Keratinocyte (primary cell): Measurements from ENCODE around the gene ADARB2. TPM values are rescaled to one million over a fixed set of nuclear protein-coding genes. Genes with fewer than 3 reads are reported as not detected.

Experiments
- DNase-seq: peaks from one replicate; pipeline ENCODE4 v3.0.0-alpha.2; 2011; ENCODE audit warnings: low read depth, missing footprints, low spot score
- FAIRE-seq: peaks from 2 replicates; lab custom pipeline; 2011; peaks lifted over from hg19 to GRCh38; lab: Jason Lieb, UNC
- H2AFZ ChIP-seq: 2 replicates; pipeline ENCODE4 v1.6.0; 2012; ENCODE audit warnings: low read length, control low read depth, inconsistent platforms; ENCODE audit not compliant: control insufficient read depth
- H3K27ac ChIP-seq: 2 replicates; pipeline ENCODE4 v1.5.1; 2011; ENCODE audit warnings: low read length; ENCODE audit not compliant: control insufficient read depth, insufficient read depth
- H3K27me3 ChIP-seq: 3 replicates; pipeline ENCODE4 v1.6.0; 2011; ENCODE audit warnings: low read length; ENCODE audit not compliant: control insufficient read depth, insufficient read depth; ENCODE audit errors: extremely low read depth
- H3K36me3 ChIP-seq, 2 experiments: 2 replicates in 1 of 2; 3 replicates in 1 of 2; pipeline ENCODE4 v1.5.1; 2011; ENCODE audit warnings: low read length in 2 of 2, mild to moderate bottlenecking in 1 of 2; ENCODE audit not compliant: control insufficient read depth in 2 of 2, insufficient read depth in 2 of 2; ENCODE audit errors: extremely low read depth in 1 of 2
- H3K4me1 ChIP-seq: 3 replicates; pipeline ENCODE4 v1.5.1; 2011; ENCODE audit warnings: low read length; ENCODE audit not compliant: control insufficient read depth, insufficient read depth; ENCODE audit errors: extremely low read depth
- H3K4me2 ChIP-seq: 3 replicates; pipeline ENCODE4 v1.6.0; 2011; ENCODE audit warnings: low read depth, low read length; ENCODE audit not compliant: control insufficient read depth, insufficient read depth; ENCODE audit errors: extremely low read depth
- H3K4me3 ChIP-seq, 3 experiments: fragments of 200-600 bp in 1 of 3; sonication (generic) in 1 of 3; 2 replicates in 2 of 3; 3 replicates in 1 of 3; pipeline ENCODE4 v1.5.1; 2011 to 2016; ENCODE audit warnings: low read length in 3 of 3, mild to moderate bottlenecking in 3 of 3, control low read depth in 2 of 3, inconsistent platforms in 1 of 3, low read depth in 1 of 3, mixed read lengths in 1 of 3, mixed run types in 1 of 3, moderate library complexity in 1 of 3; ENCODE audit not compliant: control insufficient read depth in 2 of 3, insufficient read depth in 2 of 3; ENCODE audit errors: extremely low read depth in 1 of 3
- H3K79me2 ChIP-seq: 2 replicates; pipeline ENCODE4 v1.6.0; 2012; ENCODE audit warnings: low read length; ENCODE audit not compliant: control insufficient read depth, insufficient read depth
- H3K9ac ChIP-seq: 3 replicates; pipeline ENCODE4 v1.6.0; 2011; ENCODE audit warnings: low read length; ENCODE audit not compliant: control insufficient read depth, insufficient read depth; ENCODE audit errors: extremely low read depth
- H3K9me1 ChIP-seq: 3 replicates; pipeline ENCODE4 v1.6.0; 2011; ENCODE audit warnings: low read length; ENCODE audit not compliant: control insufficient read depth, insufficient read depth; ENCODE audit errors: extremely low read depth
- H3K9me3 ChIP-seq: 2 replicates; pipeline ENCODE4 v1.5.1; 2012; ENCODE audit warnings: low read depth, low read length; ENCODE audit not compliant: control insufficient read depth
- H4K20me1 ChIP-seq: 3 replicates; pipeline ENCODE4 v1.6.0; 2011; ENCODE audit warnings: low read length; ENCODE audit not compliant: control insufficient read depth, insufficient read depth; ENCODE audit errors: extremely low read depth
- EZH2 ChIP-seq: IDR thresholded peaks from one replicate; pipeline ENCODE4 v1.6.1; 2012; ENCODE audit warnings: inconsistent platforms, mild to moderate bottlenecking, low read length, moderate library complexity
- dilution Hi-C: fragments of 300-500 bp; cut with MboI; formaldehyde crosslinking; loops from one replicate; pipeline ENCODE4 v1.7.0; 2020; ENCODE audit warnings: low sequenced_read_pairs; ENCODE audit not compliant: extremely low pct_ligation_motif_present
- polyA plus RNA-seq, 5 experiments: library from polyadenylated mRNA; depleted of rRNA in 3 of 5; stranded (reverse) in 3 of 5; stranded (forward) in 1 of 5; unstranded in 1 of 5; fragments of >200 nt; gene quantifications; 1 replicate in 1 of 5; 2 replicates in 3 of 5; 3 replicates in 1 of 5; pipeline versions ENCODE4 v1.2.1 to v1.2.3, GENCODE V29; 2011 to 2012; ENCODE audit warnings: missing spikeins in 2 of 5, low read depth in 1 of 5, low replicate concordance in 1 of 5
- TF ChIP-seq, protein P1 (sequence below), 3 experiments: IDR thresholded peaks in 1 of 3; conservative IDR thresholded peaks in 1 of 3; optimal IDR thresholded peaks in 1 of 3; 2 replicates in 2 of 3; 3 replicates in 1 of 3; pipeline versions ENCODE3 to v1.5.1; 2011; ENCODE audit warnings: low read length in 3 of 3, mild to moderate bottlenecking in 3 of 3, moderate library complexity in 2 of 3, control low read depth in 1 of 3, inconsistent platforms in 1 of 3; ENCODE audit not compliant: insufficient read depth in 2 of 3; ENCODE audit errors: extremely low read depth in 1 of 3

The ADARB2 gene
- polyA plus RNA-seq, 1 donor (not counting 4 experiments of a cell fraction or from before 2014, with no cell fraction given) = not detected

DNA sequence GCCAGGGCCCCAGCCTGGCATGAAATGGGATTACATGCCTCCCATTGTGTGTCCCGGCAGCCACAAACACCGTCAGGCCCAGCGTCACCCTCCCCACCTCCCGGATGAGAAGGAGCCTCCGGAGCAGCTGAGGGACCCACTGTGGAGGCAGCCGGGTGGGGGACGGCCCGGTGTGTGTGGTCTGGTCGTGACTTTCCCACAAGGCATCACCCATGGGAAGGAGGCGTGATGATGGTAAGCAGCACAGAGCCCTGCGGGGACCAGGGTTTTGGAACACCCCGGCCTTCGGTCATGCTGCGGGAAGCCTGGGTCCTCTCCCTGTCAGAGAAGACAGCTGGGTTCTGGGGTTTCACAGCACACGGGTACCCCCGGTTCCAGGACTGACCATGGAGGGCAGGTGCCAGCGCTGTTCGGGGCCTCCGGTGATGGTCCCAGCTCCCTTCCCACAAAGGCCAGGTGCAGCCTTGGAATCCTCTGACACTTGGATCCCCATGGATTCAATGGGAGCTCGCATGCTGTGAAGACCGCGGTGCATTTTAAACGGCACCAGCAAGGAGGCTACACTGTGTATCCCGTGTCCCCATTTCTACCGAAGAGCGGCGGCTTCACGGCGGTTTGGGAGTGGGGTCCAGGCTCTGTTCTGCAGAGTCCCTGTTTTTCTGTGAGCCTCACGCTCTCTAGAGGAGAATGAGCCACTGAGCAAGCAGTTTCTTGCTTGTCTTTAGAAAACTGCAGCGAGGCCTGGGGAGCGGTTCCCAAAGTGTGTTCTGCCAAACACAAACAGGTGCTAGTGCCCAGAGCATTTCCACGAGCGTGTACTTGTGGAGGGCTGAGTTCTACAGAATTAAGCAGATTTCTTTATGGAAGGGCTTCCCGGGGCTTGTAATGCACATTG is 336.0 kb downstream of the ADARB2 start:
- no peak for TF ChIP-seq EZH2
- TF ChIP-seq, protein P1, sequence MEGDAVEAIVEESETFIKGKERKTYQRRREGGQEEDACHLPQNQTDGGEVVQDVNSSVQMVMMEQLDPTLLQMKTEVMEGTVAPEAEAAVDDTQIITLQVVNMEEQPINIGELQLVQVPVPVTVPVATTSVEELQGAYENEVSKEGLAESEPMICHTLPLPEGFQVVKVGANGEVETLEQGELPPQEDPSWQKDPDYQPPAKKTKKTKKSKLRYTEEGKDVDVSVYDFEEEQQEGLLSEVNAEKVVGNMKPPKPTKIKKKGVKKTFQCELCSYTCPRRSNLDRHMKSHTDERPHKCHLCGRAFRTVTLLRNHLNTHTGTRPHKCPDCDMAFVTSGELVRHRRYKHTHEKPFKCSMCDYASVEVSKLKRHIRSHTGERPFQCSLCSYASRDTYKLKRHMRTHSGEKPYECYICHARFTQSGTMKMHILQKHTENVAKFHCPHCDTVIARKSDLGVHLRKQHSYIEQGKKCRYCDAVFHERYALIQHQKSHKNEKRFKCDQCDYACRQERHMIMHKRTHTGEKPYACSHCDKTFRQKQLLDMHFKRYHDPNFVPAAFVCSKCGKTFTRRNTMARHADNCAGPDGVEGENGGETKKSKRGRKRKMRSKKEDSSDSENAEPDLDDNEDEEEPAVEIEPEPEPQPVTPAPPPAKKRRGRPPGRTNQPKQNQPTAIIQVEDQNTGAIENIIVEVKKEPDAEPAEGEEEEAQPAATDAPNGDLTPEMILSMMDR (optimal IDR thresholded peaks at IDR 0.05 in 1 of 3, IDR thresholded peaks at IDR 0.05 in 1 of 3, conservative IDR thresholded peaks at IDR 0.05 in 1 of 3; ENCODE audit: extremely low read depth in 1 of 3, insufficient read depth in 2 of 3, low read length in 3 of 3) = no peak
- Histone ChIP-seq H3K27ac (no peak overlapping the region), H3K4me2 (no peak overlapping the region), H4K20me1 (no peaks in the 10 kb centered on the region), H3K9ac (no peak overlapping the region), H3K79me2 (no peaks in the 10 kb centered on the region), H2AFZ (no peak overlapping the region), H3K9me1 (no peaks in the 10 kb centered on the region), H3K9me3 (peaks cover 6% of the 10 kb centered on the region), H3K27me3 (no peaks in the 10 kb centered on the region), H3K36me3 (no peaks in the 10 kb centered on the region), H3K4me1 (no peaks in the 10 kb centered on the region), H3K4me3 (no peak overlapping the region)
- no peak for DNase-seq
- dilution Hi-C loops = no loop called here
- FAIRE-seq = no peak

DNA sequence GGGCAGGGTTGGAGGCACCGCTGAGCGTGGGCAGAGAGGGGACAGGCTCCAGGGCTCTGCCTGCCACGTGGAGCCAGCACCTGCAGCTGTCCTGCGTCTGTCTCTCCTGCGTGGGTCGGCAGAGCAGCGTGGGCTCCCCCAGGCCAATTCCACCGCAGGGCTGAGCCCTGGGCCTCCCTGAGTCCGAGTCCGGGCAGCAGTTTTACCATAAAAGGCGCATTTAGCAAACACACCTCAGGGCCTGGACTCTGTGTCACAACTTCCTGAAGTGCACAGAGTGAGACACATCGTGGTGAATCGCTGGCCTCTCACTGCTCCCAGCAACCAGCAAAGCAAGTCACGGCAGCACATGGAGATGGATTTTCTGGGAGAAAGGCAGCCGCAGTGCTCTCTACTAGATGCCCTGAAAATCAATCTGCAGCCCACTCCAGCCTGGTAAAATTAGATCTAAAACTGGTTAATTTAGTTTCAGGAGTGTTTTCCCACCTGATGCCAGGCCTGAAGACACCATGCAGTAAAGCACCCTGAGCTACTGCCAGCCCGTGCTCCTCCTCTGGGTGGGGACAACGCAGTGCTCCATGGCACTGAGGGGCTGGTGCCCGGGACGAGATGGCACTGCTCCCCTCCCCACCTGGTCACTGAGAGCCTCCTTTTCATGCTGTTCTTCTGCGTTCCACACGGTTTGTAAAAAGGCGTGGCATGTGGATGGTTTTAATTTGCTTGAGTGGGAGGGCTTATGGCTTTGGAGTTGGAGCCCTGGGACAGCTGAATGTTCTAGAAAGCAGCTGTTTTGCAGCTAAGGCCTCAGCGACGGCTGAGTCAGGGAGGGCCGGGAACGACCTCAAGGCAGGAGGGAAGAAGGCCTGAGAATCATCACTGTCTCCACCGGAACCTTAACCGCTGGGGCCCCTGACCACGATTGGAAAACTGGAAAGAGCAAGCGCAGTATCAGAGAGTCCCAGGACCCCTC is 336.9 kb downstream of the ADARB2 start:
- TF ChIP-seq EZH2 = no peak
- TF ChIP-seq, protein P1 (optimal IDR thresholded peaks at IDR 0.05 in 1 of 3, IDR thresholded peaks at IDR 0.05 in 1 of 3, conservative IDR thresholded peaks at IDR 0.05 in 1 of 3; ENCODE audit: extremely low read depth in 1 of 3, insufficient read depth in 2 of 3, low read length in 3 of 3) = no peak
- Histone ChIP-seq H3K27me3 (no peaks in the 10 kb centered on the region), H2AFZ (no peak overlapping the region), H3K79me2 (no peaks in the 10 kb centered on the region), H3K4me1 (no peaks in the 10 kb centered on the region), H3K27ac (no peak overlapping the region), H3K9me3 (peaks cover 6% of the 10 kb centered on the region), H3K9ac (no peak overlapping the region), H4K20me1 (no peaks in the 10 kb centered on the region), H3K4me2 (no peak overlapping the region), H3K4me3 (no peak overlapping the region), H3K9me1 (no peaks in the 10 kb centered on the region), H3K36me3 (no peaks in the 10 kb centered on the region)
- no peak for FAIRE-seq
- no peak for DNase-seq
- dilution Hi-C loops = no loop called here
